Measurements from ENCODE around the gene TBC1D22A. TPM values are rescaled to one million over a fixed set of nuclear protein-coding genes. Genes with fewer than 3 reads are reported as not detected.
A peak's percentile ranks its signal among the peaks of the same experiment; 100 is the strongest.

TBC1D22A gene
- total RNA-seq, 2 donors from 2014 or later, result 11.5 to 15.4 TPM

GRCh38 chr22:46845296-46846149 is 83.1 kb downstream of the TBC1D22A start:
- Histone ChIP-seq H3K9me3 (no peaks in the 10 kb centered on the region), H3K4me3 (peak overlapping the region in 1 of 2 donors; percentile 36), H3K27ac (no peak overlapping the region), H3K4me1 (peaks cover 0 to 9% of the 10 kb centered on the region in 2 donors), H3K36me3 (no peaks in the 10 kb centered on the region), H3K27me3 (no peaks in the 10 kb centered on the region)
- DNase-seq (ENCODE audit: low spot score), result no peak
- TF ChIP-seq, protein P1, sequence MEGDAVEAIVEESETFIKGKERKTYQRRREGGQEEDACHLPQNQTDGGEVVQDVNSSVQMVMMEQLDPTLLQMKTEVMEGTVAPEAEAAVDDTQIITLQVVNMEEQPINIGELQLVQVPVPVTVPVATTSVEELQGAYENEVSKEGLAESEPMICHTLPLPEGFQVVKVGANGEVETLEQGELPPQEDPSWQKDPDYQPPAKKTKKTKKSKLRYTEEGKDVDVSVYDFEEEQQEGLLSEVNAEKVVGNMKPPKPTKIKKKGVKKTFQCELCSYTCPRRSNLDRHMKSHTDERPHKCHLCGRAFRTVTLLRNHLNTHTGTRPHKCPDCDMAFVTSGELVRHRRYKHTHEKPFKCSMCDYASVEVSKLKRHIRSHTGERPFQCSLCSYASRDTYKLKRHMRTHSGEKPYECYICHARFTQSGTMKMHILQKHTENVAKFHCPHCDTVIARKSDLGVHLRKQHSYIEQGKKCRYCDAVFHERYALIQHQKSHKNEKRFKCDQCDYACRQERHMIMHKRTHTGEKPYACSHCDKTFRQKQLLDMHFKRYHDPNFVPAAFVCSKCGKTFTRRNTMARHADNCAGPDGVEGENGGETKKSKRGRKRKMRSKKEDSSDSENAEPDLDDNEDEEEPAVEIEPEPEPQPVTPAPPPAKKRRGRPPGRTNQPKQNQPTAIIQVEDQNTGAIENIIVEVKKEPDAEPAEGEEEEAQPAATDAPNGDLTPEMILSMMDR (IDR thresholded peaks at IDR 0.05), result peak; percentile 12 to 65

- TF ChIP-seq, protein P1 (IDR thresholded peaks at IDR 0.05), result no peak
These were observed 83.8 kb downstream of the TBC1D22A start for GRCh38 chr22:46846150-46846831.

GRCh38 chr22:46846832-46847355 is 84.4 kb downstream of the TBC1D22A start:
- TF ChIP-seq, protein P1 (IDR thresholded peaks at IDR 0.05), result no peak
- DNase-seq (ENCODE audit: low spot score), result peak; percentile 44
- Histone ChIP-seq H3K27ac (no peak overlapping the region), H3K4me1 (peaks cover 0 to 9% of the 10 kb centered on the region in 2 donors), H3K36me3 (no peaks in the 10 kb centered on the region), H3K9me3 (no peaks in the 10 kb centered on the region), H3K27me3 (no peaks in the 10 kb centered on the region), H3K4me3 (no peak overlapping the region)

More at GRCh38 chr22:46846150-46846831, 83.8 kb downstream of the TBC1D22A start:
- Histone ChIP-seq H3K9me3 (no peaks in the 10 kb centered on the region), H3K27me3 (no peaks in the 10 kb centered on the region), H3K4me3 (no peak overlapping the region), H3K36me3 (no peaks in the 10 kb centered on the region), H3K4me1 (peaks cover 0 to 9% of the 10 kb centered on the region in 2 donors), H3K27ac (no peak overlapping the region)
- no peak for DNase-seq (ENCODE audit: low spot score)

GRCh38 chr22:46848197-46848596 is 85.7 kb downstream of the TBC1D22A start:
- DNase-seq (ENCODE audit: low spot score), result peak; percentile 23
- TF ChIP-seq, protein P1 (IDR thresholded peaks at IDR 0.05), result no peak
- Histone ChIP-seq H3K27ac (no peak overlapping the region), H3K4me3 (no peak overlapping the region), H3K4me1 (peaks cover 0 to 9% of the 10 kb centered on the region in 2 donors), H3K27me3 (no peaks in the 10 kb centered on the region), H3K9me3 (no peaks in the 10 kb centered on the region), H3K36me3 (no peaks in the 10 kb centered on the region)

GRCh38 chr22:46849101-46849500 is 86.7 kb downstream of the TBC1D22A start:
- Histone ChIP-seq H3K9me3 (no peaks in the 10 kb centered on the region), H3K27ac (no peak overlapping the region), H3K36me3 (no peaks in the 10 kb centered on the region), H3K4me1 (peaks cover 0 to 9% of the 10 kb centered on the region in 2 donors), H3K4me3 (no peak overlapping the region), H3K27me3 (no peaks in the 10 kb centered on the region)
- TF ChIP-seq, protein P1 (IDR thresholded peaks at IDR 0.05), result no peak
- no peak for DNase-seq (ENCODE audit: low spot score)

Data from right atrium auricular region (tissue), 2 donors.